DND-41 (cell line): ENCODE measurements around the gene NUDT21.

Experiments
- EZH2 ChIP-seq: IDR thresholded peaks from 3 replicates; pipeline ENCODE4 v1.6.1; 2012; ENCODE audit warnings: borderline replicate concordance, low read depth, mild to moderate bottlenecking, moderate library complexity, low read length, inconsistent platforms; ENCODE audit not compliant: severe bottlenecking
- TF ChIP-seq, protein P1 (sequence below): IDR thresholded peaks from 2 replicates; pipeline ENCODE4 v1.5.1; 2012; ENCODE audit warnings: borderline replicate concordance, low read length, moderate library complexity, mild to moderate bottlenecking; ENCODE audit not compliant: poor library complexity, severe bottlenecking; ENCODE audit errors: extremely low read depth

DNA sequence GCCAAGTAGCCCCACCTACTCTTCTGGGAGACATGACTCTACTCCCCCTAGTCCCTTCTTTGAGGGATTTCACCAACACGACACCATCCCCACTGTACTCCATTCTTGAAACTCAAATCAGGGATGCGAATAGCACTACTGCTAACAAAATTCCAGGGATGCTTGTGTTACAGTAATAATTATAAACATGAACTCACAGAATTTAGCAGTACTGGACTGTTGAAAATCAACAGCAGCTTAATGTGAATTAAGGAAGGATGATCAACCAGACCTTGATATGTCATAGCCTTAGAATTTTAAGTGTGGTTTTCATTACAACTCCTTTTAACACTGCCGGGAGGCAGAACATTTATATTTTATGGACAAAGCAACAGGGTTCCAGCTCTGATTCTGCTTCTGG, 63.7 kb downstream of the NUDT21 start:
- no peak for TF ChIP-seq EZH2
- TF ChIP-seq, protein P1, sequence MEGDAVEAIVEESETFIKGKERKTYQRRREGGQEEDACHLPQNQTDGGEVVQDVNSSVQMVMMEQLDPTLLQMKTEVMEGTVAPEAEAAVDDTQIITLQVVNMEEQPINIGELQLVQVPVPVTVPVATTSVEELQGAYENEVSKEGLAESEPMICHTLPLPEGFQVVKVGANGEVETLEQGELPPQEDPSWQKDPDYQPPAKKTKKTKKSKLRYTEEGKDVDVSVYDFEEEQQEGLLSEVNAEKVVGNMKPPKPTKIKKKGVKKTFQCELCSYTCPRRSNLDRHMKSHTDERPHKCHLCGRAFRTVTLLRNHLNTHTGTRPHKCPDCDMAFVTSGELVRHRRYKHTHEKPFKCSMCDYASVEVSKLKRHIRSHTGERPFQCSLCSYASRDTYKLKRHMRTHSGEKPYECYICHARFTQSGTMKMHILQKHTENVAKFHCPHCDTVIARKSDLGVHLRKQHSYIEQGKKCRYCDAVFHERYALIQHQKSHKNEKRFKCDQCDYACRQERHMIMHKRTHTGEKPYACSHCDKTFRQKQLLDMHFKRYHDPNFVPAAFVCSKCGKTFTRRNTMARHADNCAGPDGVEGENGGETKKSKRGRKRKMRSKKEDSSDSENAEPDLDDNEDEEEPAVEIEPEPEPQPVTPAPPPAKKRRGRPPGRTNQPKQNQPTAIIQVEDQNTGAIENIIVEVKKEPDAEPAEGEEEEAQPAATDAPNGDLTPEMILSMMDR: no peak
